Adipose tissue (tissue), 3 donors: Measurements from ENCODE around the gene ZNF836. TPM values are rescaled to one million over a fixed set of nuclear protein-coding genes. Genes with fewer than 3 reads are reported as not detected.

Experiments
- H3K27ac ChIP-seq: one replicate; pipeline ENCODE4 v1.5.1; 2013; ENCODE audit warnings: low read depth, low read length
- WGBS, 3 donors: extraction: QIAGEN DNeasy Blood & Tissue Kit; methylation state at CpG; one replicate each; pipeline ENCODE4 v1.1.7; 2013; 5-methylcytosine and 5-hydroxymethylcytosine counted together
- polyA plus RNA-seq, 3 donors: library from polyadenylated mRNA; stranded (reverse); fragments of 200-250 nt; gene quantifications; one replicate each; pipeline ENCODE4 v1.2.3, GENCODE V29; 2013
- donor health status: healthy with polysubstance abuse.
- donor health status: Bipolar disorder and iron deficiency.
- donor health status: healthy.

Gene ZNF836
- polyA plus RNA-seq, 3 donors, result 2.2 to 5.4 (median 4.0) TPM

- 2 to 6% (median 5%) methylated on average over 40 of the region's 40 CpGs for WGBS, 3 donors
- H3K27ac ChIP-seq, result peak overlapping the region; percentile 95
Measured at GRCh38 chr19:52190487-52191293, 19.3 kb upstream of the ZNF836 start.

GRCh38 chr19:52189735-52190486 is 18.5 kb upstream of the ZNF836 start, which contains the start of gene PPP2R1A:
Gene PPP2R1A (plus strand): TSS chr19:52190052. CDS start chr19:52190097, 45 bp downstream.
- H3K27ac ChIP-seq, result peak within 1 kb of the TSS; percentile 95
- 0% methylated on average over 69 to 70 of the region's 70 CpGs for WGBS, 3 donors

GRCh38 chr19:52188822-52189734 is 17.7 kb upstream of the ZNF836 start:
- 1 to 7% (median 4%) methylated on average over 32 of the region's 32 CpGs for WGBS, 3 donors
- H3K27ac ChIP-seq, result no peak overlapping the region

GRCh38 chr19:52187407-52187806 is 16.0 kb upstream of the ZNF836 start:
- WGBS, 3 donors, result 99 to 100% (median 100%) methylated on average over 1 of the region's 1 CpG
- no peak overlapping the region for H3K27ac ChIP-seq

GRCh38 chr19:52176574-52176973 is 5.2 kb upstream of the ZNF836 start:
- H3K27ac ChIP-seq, result no peak overlapping the region
- 50 to 82% (median 81%) methylated on average over 10 of the region's 10 CpGs for WGBS, 3 donors

GRCh38 chr19:52172347-52172746 is 926 bp upstream of the ZNF836 start:
- WGBS, 3 donors, result 96 to 100% (median 98%) methylated on average over 1 of the region's 1 CpG
- H3K27ac ChIP-seq, result no peak overlapping the region

- 0% methylated on average over 22 of the region's 22 CpGs for WGBS, 3 donors
- no peak overlapping the region for H3K27ac ChIP-seq
Measured at GRCh38 chr19:52170863-52171320, 529 bp downstream of the ZNF836 start.

- WGBS, 3 donors, result 7 to 14% (median 12%) methylated on average over 5 of the region's 5 CpGs
Measured at GRCh38 chr19:52170304-52170703, 1.1 kb downstream of the ZNF836 start.

GRCh38 chr19:52155596-52156359 is 15.6 kb downstream of the ZNF836 start:
- WGBS, 3 donors, result 95 to 98% (median 97%) methylated on average over 15 of the region's 15 CpGs
- no peak overlapping the region for H3K27ac ChIP-seq

More at GRCh38 chr19:52170304-52170703, 1.1 kb downstream of the ZNF836 start:
- no peak overlapping the region for H3K27ac ChIP-seq

- H3K27ac ChIP-seq, result no peak overlapping the region
Measured at GRCh38 chr19:52148256-52148655, 23.2 kb downstream of the ZNF836 start.

- H3K27ac ChIP-seq, result no peak overlapping the region
- WGBS, 3 donors, result 80 to 92% (median 85%) methylated on average over 3 of the region's 3 CpGs
Measured at GRCh38 chr19:52142001-52142595, 29.3 kb downstream of the ZNF836 start.

- no peak overlapping the region for H3K27ac ChIP-seq
- 64 to 90% (median 89%) methylated on average over 2 of the region's 2 CpGs for WGBS, 3 donors
Measured at GRCh38 chr19:52141203-52141602, 30.2 kb downstream of the ZNF836 start.

GRCh38 chr19:52140032-52140710 is 31.2 kb downstream of the ZNF836 start:
- 5 to 18% (median 16%) methylated on average over 22 of the region's 22 CpGs for WGBS, 3 donors

GRCh38 chr19:52139252-52140031 is 32.0 kb downstream of the ZNF836 start, which contains the start of gene ZNF616:
Gene ZNF616 (minus strand): TSS chr19:52139938. CDS start chr19:52130512, 9,426 bp downstream.
- 0% methylated on average over 49 of the region's 49 CpGs for WGBS, 3 donors
- peak within 1 kb of the TSS; percentile 17 for H3K27ac ChIP-seq

More at GRCh38 chr19:52140032-52140710, 31.2 kb downstream of the ZNF836 start:
- no peak overlapping the region for H3K27ac ChIP-seq

GRCh38 chr19:52138983-52139251 is 32.5 kb downstream of the ZNF836 start:
- WGBS, 3 donors, result 0 to 1% (median 0%) methylated on average over 7 of the region's 7 CpGs
- no peak overlapping the region for H3K27ac ChIP-seq

- no peak overlapping the region for H3K27ac ChIP-seq
- 8 to 11% (median 8%) methylated on average over 14 of the region's 14 CpGs for WGBS, 3 donors
Measured at GRCh38 chr19:52138278-52138982, 33.0 kb downstream of the ZNF836 start.
